Adrenal gland (tissue), 12 donors: ENCODE data around the gene PLEKHN1. TPM values are rescaled to one million over a fixed set of nuclear protein-coding genes. Genes with fewer than 3 reads are reported as not detected.

Source experiments
- DNase-seq, 7 donors: peaks; one replicate each; pipeline ENCODE4 v3.0.0-alpha.2; 2019 to 2020
- H3K27ac ChIP-seq, 5 donors: fragments of 200-600 bp; sonication (generic) in 4 of 5; 1 replicate in 3 of 5; 2 replicates in 2 of 5; pipeline versions ENCODE4 v1.5.1 to v1.8.0; 2016 to 2020; ENCODE audit warnings: mild to moderate bottlenecking in 1 of 5
- H3K27me3 ChIP-seq: fragments of 200-600 bp; 2 replicates; pipeline ENCODE4 v1.8.0; 2021
- H3K36me3 ChIP-seq, 2 donors: fragments of 200-600 bp; replicated peaks in 1 of 2; 1 replicate in 1 of 2; 2 replicates in 1 of 2; pipeline versions ENCODE4 v1.5.1 to v1.8.0; 2018 to 2022
- H3K4me1 ChIP-seq, 2 donors: fragments of 200-600 bp; replicated peaks in 1 of 2; 1 replicate in 1 of 2; 2 replicates in 1 of 2; pipeline versions ENCODE4 v1.5.1 to v1.8.0; 2018 to 2021
- H3K4me3 ChIP-seq, 4 donors: fragments of 200-600 bp; sonication (generic) in 3 of 4; one replicate each; pipeline ENCODE4 v1.5.1; 2016 to 2018
- H3K9me3 ChIP-seq, 3 donors: fragments of 200-600 bp; sonication (generic) in 1 of 3; replicated peaks in 1 of 3; 1 replicate in 2 of 3; 2 replicates in 1 of 3; pipeline versions ENCODE4 v1.5.1 to v1.8.0; 2016 to 2021
- POLR2A ChIP-seq, 2 donors: fragments of 450-650 bp; IDR thresholded peaks; one replicate each; pipeline ENCODE4 v1.6.1; 2017; ENCODE audit warnings: antibody characterized with exemption in 2 of 2, mild to moderate bottlenecking in 2 of 2, moderate library complexity in 1 of 2
- WGBS, 4 donors: extraction: QIAGEN DNeasy Blood & Tissue Kit in 2 of 4; methylation state at CpG; one replicate each; pipeline versions ENCODE4 v1.1.5 to v1.1.7; 2013 to 2017; 5-methylcytosine and 5-hydroxymethylcytosine counted together
- intact Hi-C, 2 donors: fragments of 100-400 bp; cut with DNase I; formaldehyde crosslinking; loops; one replicate each; pipeline versions ENCODE4 v1.14.1 to v1.15.0; 2022 to 2023
- polyA plus RNA-seq, 3 donors: library from polyadenylated mRNA; stranded (reverse); fragments of 200-250 nt in 2 of 3; fragments of 350-450 nt in 1 of 3; fragmentation: Illumina TruSeq in 1 of 3; extraction: RNeasy Lipid Tissue Mini Kit (QIAGEN cat#74804) in 1 of 3; gene quantifications; one replicate each; pipeline ENCODE4 v1.2.3, GENCODE V29; 2013 to 2014
- total RNA-seq, 9 donors: library from RNA; depleted of rRNA in 4 of 9; stranded (reverse); fragments of >200 nt in 4 of 9; fragments of 120-200 nt in 1 of 9; fragmentation: NEBNext Ultra II Directional in 1 of 9; extraction: Animal tissue kit (Norgen Biotek cat#: 25700) in 1 of 9; gene quantifications; one replicate each; pipeline versions ENCODE4 v1.1.0 to v1.2.4, GENCODE V29; 2013 to 2023
- TF ChIP-seq, protein P1 (sequence below), 6 experiments: fragments of 450-650 bp in 4 of 6; fragments of 200-600 bp in 2 of 6; sonication (generic) in 1 of 6; IDR thresholded peaks; 1 replicate in 5 of 6; 2 replicates in 1 of 6; pipeline versions ENCODE4 v1.5.1 to v1.8.0; 2016 to 2021; ENCODE audit warnings: antibody characterized with exemption in 6 of 6, mild to moderate bottlenecking in 2 of 6, moderate library complexity in 1 of 6
- donor health status: healthy with polysubstance abuse.
- donor health status: Bipolar disorder and iron deficiency.
- donor health status: DM: yes; HTN: yes; CAD: no.
- donor health status: DM: no; HTN: no; CAD: no.
- donor health status: DM: no; HTN: no; CAD: no.
- donor health status: DM: yes; HTN: yes; CAD: no.

PLEKHN1 gene
- total and polyA plus RNA-seq, 12 donors: 0.05 to 10.5 (median 1.3) TPM; not detected in 3

DNA sequence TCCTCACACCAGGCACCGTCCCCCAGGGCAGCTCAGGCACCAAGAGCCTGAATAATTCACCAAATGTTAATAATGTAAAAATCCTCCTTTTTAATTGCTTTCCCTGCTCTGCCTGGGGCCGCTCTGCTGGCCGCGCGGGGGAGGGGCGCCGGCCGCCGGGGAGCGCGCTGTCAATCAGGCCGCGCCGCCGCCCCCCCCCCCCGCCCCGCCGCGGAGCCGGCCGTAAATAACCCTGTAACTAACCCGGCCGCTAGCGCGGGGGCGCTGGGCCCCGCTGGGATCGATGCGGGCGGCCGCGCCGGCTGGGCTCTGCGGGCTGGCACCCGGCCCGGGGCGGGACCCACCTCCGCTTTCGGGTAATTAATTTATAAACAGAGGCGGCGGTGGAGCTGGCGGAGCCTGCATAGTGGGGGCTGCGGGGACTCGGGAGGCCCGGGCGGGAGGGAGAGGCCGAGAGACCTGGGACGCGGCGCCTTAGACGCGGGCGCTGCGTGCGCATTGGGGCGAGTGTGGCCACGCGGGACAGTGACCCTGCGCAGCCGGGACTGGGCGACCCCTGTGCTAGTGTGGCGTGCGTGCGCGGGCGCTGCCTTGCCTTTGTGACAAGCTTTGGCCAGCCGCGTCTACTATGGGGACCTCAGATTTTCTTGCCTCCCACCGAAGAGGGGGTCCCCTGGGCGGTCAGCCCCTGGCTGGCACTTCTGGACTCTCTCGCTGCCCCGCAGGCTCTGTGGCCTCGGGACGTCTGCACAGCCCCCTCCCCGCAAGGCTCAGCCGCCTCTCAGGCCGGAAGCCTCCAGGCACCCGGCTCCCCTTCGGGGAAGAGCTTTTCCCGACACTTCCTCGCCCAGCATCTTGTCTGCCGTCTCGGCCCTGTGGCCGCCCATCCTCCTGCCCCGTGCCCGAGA, 25.9 kb upstream of the PLEKHN1 start:
- Histone ChIP-seq H3K27me3 (peaks cover 45% of the 10 kb centered on the region), H3K27ac (peak overlapping the region in 3 of 5 donors; percentile 60 to 92 (median 91)), H3K36me3 (peaks cover 0 to 7% of the 10 kb centered on the region in 2 donors), H3K4me1 (peaks cover 8 to 32% of the 10 kb centered on the region in 2 donors), H3K9me3 (no peaks in the 10 kb centered on the region), H3K4me3 (peak overlapping the region in 2 of 4 donors; percentile 9 to 46)
- intact Hi-C loops: no loop called here
- peak in 6 of 7 donors; percentile 35 to 91 (median 56) for DNase-seq
- TF ChIP-seq POLR2A (IDR thresholded peaks at IDR 0.05): no peak
- TF ChIP-seq, protein P1, sequence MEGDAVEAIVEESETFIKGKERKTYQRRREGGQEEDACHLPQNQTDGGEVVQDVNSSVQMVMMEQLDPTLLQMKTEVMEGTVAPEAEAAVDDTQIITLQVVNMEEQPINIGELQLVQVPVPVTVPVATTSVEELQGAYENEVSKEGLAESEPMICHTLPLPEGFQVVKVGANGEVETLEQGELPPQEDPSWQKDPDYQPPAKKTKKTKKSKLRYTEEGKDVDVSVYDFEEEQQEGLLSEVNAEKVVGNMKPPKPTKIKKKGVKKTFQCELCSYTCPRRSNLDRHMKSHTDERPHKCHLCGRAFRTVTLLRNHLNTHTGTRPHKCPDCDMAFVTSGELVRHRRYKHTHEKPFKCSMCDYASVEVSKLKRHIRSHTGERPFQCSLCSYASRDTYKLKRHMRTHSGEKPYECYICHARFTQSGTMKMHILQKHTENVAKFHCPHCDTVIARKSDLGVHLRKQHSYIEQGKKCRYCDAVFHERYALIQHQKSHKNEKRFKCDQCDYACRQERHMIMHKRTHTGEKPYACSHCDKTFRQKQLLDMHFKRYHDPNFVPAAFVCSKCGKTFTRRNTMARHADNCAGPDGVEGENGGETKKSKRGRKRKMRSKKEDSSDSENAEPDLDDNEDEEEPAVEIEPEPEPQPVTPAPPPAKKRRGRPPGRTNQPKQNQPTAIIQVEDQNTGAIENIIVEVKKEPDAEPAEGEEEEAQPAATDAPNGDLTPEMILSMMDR (IDR thresholded peaks at IDR 0.05): no peak
- WGBS, 4 donors: 0 to 1% (median 0%) methylated on average over 5 to 81 of the region's 86 CpGs

DNA sequence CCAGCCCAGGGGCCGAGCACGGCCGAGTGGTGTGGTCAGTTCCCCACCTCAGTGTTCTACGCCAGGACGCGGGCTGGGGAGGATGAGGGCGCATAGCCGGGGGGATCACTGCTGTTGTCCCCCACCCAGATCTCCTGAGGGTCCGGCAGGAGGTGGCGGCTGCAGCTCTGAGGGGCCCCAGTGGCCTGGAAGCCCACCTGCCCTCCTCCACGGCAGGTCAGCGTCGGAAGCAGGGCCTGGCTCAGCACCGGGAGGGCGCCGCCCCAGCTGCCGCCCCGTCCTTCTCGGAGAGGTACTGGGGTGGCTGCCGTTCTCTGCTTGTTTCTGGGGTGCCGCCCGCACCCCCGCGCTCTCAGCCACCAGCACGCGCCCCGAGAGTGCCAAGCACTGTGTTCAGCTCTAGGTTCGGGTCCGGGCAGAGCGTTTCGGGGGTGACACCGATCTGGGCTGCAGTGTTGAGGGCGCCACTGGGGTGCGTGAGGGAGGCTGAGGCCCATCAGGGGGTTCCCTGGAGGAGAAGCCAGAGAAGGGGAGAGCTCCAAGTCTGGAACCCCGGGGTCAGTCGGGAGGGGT, 25.2 kb upstream of the PLEKHN1 start:
- intact Hi-C loops: no loop called here
- Histone ChIP-seq H3K4me3 (peak overlapping the region in 1 of 4 donors; percentile 46), H3K4me1 (peaks cover 8 to 26% of the 10 kb centered on the region in 2 donors), H3K9me3 (no peaks in the 10 kb centered on the region), H3K27ac (peak overlapping the region in 3 of 5 donors; percentile 60 to 92 (median 91)), H3K36me3 (peaks cover 0 to 10% of the 10 kb centered on the region in 2 donors), H3K27me3 (peaks cover 39% of the 10 kb centered on the region)
- no peak for DNase-seq
- 2 to 6% (median 3%) methylated on average over 8 to 36 of the region's 36 CpGs for WGBS, 4 donors
- TF ChIP-seq POLR2A (IDR thresholded peaks at IDR 0.05): no peak
- TF ChIP-seq, protein P1 (IDR thresholded peaks at IDR 0.05): no peak

DNA sequence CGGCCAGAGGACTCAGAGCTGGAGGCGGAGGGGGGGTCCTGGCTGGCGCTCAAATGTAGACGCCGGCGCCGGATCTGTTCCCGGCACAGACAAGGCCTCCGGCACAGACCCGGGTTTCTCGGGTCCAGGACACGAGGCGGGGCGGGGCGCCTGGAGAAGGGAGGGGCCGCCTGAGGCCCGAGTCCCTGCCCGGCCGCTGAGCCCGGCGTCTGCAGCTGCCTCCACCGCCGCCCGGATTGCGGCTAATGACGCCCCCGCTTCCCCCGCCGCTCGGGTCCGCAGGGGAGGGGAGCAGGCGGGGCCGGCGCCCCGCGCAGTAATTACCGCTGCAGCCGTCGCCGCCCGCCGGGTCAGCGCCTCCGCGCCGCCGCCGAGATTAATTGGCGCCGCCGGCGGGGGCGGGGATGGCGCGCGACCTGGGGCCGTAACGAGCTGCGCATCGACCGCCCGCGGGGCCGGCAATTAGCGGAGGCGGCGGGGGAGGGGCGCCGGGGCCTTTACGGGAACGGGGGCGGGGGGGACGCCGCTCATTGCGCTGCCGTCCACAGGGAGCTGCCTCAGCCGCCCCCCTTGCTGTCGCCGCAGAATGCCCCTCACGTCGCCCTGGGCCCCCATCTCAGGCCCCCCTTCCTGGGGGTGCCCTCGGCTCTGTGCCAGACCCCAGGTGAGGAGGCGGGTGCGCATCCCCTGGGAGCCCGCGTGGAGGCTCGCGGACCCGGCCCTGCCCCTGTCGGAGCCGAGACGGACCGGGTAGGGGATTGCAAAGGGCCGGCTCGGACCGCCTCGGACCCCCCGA, 24.5 kb upstream of the PLEKHN1 start:
- no peaks in the 10 kb centered on the region for H3K9me3 ChIP-seq
- peak overlapping the region in 2 of 4 donors; percentile 4 to 46 for H3K4me3 ChIP-seq
- peaks cover 8 to 26% of the 10 kb centered on the region in 2 donors for H3K4me1 ChIP-seq
- intact Hi-C loops: no loop called here
- peak in 1 of 2 donors; percentile 40 for TF ChIP-seq POLR2A (IDR thresholded peaks at IDR 0.05)
- TF ChIP-seq, protein P1 (IDR thresholded peaks at IDR 0.05): no peak
- peak overlapping the region in 3 of 5 donors; percentile 60 to 92 (median 91) for H3K27ac ChIP-seq
- peaks cover 33% of the 10 kb centered on the region for H3K27me3 ChIP-seq
- WGBS, 4 donors: 0 to 3% (median 1%) methylated on average over 2 to 97 of the region's 98 CpGs
- peaks cover 0 to 15% of the 10 kb centered on the region in 2 donors for H3K36me3 ChIP-seq
- peak; percentile 50 to 92 (median 61) for DNase-seq
